Measurements from ENCODE around the gene CDR2.
"Not testable (repeated sequence)": the region's sequence is repeated elsewhere in the genome, so short reads cannot be mapped to it uniquely, and the experiment has no call there.

Gene CDR2

GRCh38 chr16:22352723-22353122, 21.7 kb downstream of the CDR2 start:
- DNase-seq (ENCODE audit: low read depth, low spot score), result no peak

- no peak for DNase-seq (ENCODE audit: low read depth, low spot score)
These were observed 22.3 kb downstream of the CDR2 start for GRCh38 chr16:22352140-22352539.

GRCh38 chr16:22351017-22351416, 23.4 kb downstream of the CDR2 start:
- not testable (repeated sequence) for DNase-seq (ENCODE audit: low read depth, low spot score)

- no peak for DNase-seq (ENCODE audit: low read depth, low spot score)
These were observed 26.1 kb downstream of the CDR2 start for GRCh38 chr16:22348291-22348690.

GRCh38 chr16:22347100-22347820, 27.2 kb downstream of the CDR2 start:
- no peak for DNase-seq (ENCODE audit: low read depth, low spot score)

GRCh38 chr16:22346483-22346882, 27.9 kb downstream of the CDR2 start:
- no peak for DNase-seq (ENCODE audit: low read depth, low spot score)

- DNase-seq (ENCODE audit: low read depth, low spot score), result no peak
These were observed 32.3 kb downstream of the CDR2 start for GRCh38 chr16:22342082-22342481.

GRCh38 chr16:22340945-22341344, 33.5 kb downstream of the CDR2 start:
- no peak for DNase-seq (ENCODE audit: low read depth, low spot score)

- no peak for DNase-seq (ENCODE audit: low read depth, low spot score)
These were observed 36.4 kb downstream of the CDR2 start for GRCh38 chr16:22337849-22338635.

- no peak for DNase-seq (ENCODE audit: low read depth, low spot score)
These were observed 37.4 kb downstream of the CDR2 start for GRCh38 chr16:22337045-22337444.

GRCh38 chr16:22336581-22336980, 37.8 kb downstream of the CDR2 start:
- DNase-seq (ENCODE audit: low read depth, low spot score), result no peak

GRCh38 chr16:22335668-22336246, 38.7 kb downstream of the CDR2 start:
- DNase-seq (ENCODE audit: low read depth, low spot score), result no peak

GRCh38 chr16:22333457-22333994, 40.9 kb downstream of the CDR2 start:
- DNase-seq (ENCODE audit: low read depth, low spot score), result no peak

- DNase-seq (ENCODE audit: low read depth, low spot score), result no peak
These were observed 44.1 kb downstream of the CDR2 start for GRCh38 chr16:22330326-22330725.

- DNase-seq (ENCODE audit: low read depth, low spot score), result no peak
These were observed 45.2 kb downstream of the CDR2 start for GRCh38 chr16:22329199-22329695.

GRCh38 chr16:22328081-22328725, 46.2 kb downstream of the CDR2 start:
- DNase-seq (ENCODE audit: low read depth, low spot score), result no peak

GRCh38 chr16:22327446-22327775, 47.0 kb downstream of the CDR2 start:
- DNase-seq (ENCODE audit: low read depth, low spot score), result no peak

GRCh38 chr16:22326771-22327445, 47.5 kb downstream of the CDR2 start:
- DNase-seq (ENCODE audit: low read depth, low spot score), result no peak

GRCh38 chr16:22326369-22326652, 48.1 kb downstream of the CDR2 start:
- no peak for DNase-seq (ENCODE audit: low read depth, low spot score)

- DNase-seq (ENCODE audit: low read depth, low spot score), result no peak
These were observed 48.6 kb downstream of the CDR2 start for GRCh38 chr16:22325598-22326368.

All from activated naive CD8-positive, alpha-beta T cell treated with anti-CD3 and anti-CD28 coated beads, Interleukin-2, amount 50 U/mL, for 16 hours (primary cell).